HG03064 (cell line): ENCODE data around the gene MGAT5.

Experiments
- ATAC-seq: cut with Tn5 transposase; IDR thresholded peaks from one replicate; pipeline ENCODE4 v1.9.1; 2021; ENCODE audit warnings: low read depth; ENCODE audit not compliant: unreplicated experiment

Gene MGAT5

DNA sequence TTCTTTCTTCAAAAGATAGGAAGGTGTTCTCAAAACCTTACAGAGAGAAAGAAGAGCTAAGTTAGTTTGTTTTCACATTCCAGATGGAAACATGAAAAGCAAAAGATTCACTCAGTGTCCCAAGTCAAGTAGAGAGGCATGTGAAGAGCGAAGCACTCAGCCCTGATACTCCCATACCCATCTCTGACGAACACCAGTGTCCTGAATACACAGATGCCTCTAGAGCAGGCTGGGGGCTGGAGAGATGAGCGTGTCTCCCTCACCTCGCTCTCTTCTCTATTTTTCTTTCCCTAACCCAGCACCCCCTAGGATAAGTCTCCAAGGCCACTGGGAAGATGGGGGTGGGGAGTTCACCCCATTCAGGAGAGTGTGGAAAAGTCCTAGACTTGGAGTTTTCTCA lies 237.2 kb downstream of the MGAT5 start:
- ATAC-seq, result no peak

DNA sequence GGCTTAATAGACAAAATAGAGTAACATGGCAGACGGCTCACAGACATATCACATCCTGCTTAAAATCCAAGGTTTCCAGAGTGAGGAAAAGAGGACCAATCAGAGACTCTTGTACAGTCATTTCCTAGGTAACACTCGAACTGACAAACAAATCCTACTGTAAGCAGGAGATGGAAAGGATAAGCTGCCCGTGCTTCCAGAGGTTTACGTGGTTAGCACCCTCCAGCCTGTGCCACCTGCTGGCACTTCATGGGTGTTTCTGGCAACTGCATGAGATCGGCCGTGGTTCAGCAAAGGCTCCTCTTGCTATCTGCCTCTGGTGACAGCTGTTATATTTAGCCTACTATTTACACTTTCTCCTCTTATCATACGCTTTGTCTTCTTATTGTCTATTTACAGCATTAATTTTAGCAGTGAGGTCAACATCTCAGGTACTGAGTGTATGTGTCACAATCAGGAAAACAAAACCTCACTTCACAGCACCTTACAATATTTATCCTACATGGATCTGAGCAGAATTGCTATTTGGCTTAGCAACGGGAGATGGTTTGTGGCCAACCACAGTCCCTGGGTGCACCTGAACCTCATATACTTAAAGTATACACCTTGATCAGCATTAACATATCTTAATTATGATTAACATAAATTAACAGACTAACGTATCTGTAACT lies 238.0 kb downstream of the MGAT5 start:
- ATAC-seq, result no peak

DNA sequence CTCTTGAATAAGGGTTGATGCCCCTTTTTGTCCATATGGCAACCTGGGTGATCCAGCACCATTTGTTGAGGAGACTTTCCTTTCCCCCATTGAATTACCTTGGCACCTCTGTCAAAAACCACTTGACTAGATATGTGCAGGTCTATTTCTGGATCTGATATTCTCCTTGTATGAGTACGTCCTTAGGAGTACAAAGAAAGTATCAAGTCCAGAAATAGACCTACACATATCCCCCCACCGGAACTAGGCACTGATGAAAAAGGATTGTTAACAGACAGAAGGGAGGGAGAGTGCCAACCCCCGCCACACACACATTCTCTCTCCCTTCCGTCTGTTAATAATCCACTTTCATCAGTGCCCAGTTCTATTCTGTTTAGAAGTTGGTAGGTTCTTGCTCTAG lies 239.9 kb downstream of the MGAT5 start:
- no peak for ATAC-seq

GRCh38 chr2:134498654-134499053 lies 244.8 kb downstream of the MGAT5 start:
- ATAC-seq, result no peak

GRCh38 chr2:134499307-134499926 lies 245.5 kb downstream of the MGAT5 start:
- ATAC-seq, result no peak

GRCh38 chr2:134500211-134500935 lies 246.5 kb downstream of the MGAT5 start:
- no peak for ATAC-seq

GRCh38 chr2:134501476-134502091 lies 247.7 kb downstream of the MGAT5 start:
- ATAC-seq, result no peak

- no peak for ATAC-seq
Measured at GRCh38 chr2:134502104-134502503, 248.2 kb downstream of the MGAT5 start.
